NCI-H82 treated with DMSO at 0.1 percent for 48 hours (cell line): Measurements from ENCODE around the gene KCNA4.
"Not testable (repeated sequence)": the region's sequence is repeated elsewhere in the genome, so short reads cannot be mapped to it uniquely, and the experiment has no call there.

Source experiments
- DNase-seq: peaks from one replicate; lab custom pipeline; 2025; ENCODE audit not compliant: unreplicated experiment; lab: John Stamatoyannopoulos, UW

The KCNA4 gene

DNA sequence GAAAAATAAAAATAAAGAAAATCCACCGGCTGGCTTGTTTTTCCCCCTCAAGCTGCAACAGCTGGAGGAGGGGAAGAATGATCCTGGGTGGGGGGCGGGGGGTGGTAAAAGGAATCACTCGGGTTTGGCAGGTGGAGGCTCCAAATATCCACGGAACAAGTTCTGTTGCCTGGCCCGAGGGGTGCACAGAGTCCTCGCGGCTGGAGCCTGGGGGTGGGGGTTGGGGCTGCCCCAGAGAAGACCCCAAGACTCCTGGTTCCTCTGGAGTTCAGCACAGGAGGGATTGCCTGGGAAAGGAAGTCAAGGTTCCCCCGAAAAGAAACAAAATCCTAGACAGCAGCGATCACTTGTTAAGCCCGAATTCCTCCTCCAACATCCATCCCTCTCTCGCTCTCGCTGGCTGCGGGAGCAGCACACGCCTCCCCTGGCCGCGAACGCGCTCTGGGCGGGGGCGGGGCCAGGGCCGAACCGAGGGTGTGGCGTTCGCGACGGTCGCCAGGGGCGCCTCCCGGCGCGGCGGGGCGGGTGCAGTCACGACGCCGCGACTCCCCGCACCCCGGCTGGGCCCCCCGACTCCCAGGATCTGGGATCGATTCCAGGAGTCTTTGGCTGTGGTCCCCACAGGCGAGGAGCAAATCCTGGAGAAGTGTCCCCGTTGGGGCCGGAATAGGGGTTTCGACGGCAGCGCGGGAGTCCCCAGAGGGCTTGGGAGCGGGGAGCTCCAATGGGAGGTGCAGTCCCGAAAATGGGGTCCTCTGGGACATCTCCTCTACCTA, at the start of gene KCNA4:
Gene KCNA4, minus strand, starts transcription at position 443 of the 776 bp plus-strand sequence. CDS start 4,352 bp downstream, outside the sequence.
- DNase-seq, result peak; percentile 19

DNA sequence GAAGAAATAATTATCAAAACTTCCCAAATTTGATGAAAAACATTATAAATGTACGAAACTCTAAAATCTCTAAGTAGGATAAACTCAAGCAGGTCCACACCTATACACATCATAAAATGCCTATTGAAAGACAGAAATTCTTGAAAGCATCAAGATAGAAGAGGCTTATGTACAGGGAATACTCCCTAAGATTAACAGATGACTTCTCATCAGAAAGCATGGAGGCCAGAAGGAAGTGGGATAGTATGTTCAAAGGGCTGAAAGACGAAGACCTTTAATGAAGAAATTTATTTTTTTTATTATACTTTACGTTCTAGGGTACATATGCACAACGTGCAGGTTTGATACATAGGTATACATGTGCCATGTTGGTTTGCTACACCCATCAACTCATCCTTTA, 45.3 kb upstream of the KCNA4 start:
- no peak for DNase-seq

DNA sequence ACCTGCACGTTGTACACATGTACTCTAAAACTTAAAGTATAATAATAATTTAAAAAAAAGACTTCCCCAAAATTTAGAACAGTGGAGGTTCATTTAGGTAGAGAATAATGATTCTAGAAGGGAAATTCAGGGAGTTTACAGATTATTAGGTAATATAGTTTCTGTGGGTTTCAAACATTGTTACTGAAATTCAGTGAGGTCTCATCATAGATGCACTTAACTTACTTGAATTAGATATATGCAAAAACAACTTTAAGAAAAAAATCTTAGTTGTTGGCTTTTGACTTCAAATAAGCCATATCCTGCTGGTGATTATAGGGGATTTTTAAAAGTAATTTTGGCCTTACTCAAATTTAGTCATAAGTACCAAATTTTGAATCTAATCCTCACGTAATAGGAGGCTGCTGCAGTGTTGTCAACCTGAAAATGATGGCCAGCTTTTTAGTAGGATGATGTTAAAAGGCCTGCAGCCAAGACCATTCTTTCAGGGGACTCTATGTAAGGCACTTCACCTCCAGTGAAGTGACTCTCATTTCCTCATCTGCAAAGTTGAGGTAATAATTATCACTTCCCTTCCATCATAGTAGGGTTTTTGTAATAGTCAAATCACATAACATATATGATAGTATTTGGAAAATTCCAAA, 42.5 kb upstream of the KCNA4 start:
- DNase-seq, result no peak

DNA sequence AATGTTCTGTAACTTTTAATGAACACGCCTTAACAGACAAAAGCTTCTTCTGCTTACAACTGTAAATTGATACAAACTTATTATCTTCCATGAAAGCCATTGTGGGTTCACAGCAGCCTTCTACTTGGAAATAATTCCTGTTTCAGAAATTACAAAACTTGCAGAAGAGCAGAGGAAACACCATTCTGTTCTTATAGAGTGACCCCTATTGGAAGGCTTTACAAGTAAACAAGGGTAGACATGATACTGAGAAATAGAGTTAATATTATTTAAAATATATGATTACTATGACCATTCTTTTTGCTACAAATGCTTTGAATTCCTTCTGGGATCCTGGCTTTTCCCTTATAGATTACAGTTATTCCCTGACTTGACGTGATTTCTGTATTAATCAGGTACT, 32.4 kb upstream of the KCNA4 start:
- DNase-seq, result no peak

DNA sequence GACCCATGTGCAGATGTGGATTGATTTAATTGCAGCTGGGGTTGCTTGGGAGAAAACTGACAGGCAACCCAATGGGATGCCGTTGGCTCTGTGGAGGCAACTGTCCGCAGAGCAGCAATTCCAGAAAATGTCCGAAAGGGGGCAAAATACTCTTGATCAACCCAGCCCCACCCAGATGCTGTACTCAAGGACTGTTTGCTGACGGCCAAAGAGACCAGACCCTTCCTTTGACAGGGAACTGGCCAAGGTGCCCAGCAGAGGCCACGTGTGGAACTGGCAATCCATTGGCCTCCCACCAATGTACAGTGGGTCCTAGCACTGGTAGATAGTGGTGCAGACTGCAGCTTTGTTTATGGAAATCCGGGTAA, 29.7 kb upstream of the KCNA4 start:
- DNase-seq, result no peak

DNA sequence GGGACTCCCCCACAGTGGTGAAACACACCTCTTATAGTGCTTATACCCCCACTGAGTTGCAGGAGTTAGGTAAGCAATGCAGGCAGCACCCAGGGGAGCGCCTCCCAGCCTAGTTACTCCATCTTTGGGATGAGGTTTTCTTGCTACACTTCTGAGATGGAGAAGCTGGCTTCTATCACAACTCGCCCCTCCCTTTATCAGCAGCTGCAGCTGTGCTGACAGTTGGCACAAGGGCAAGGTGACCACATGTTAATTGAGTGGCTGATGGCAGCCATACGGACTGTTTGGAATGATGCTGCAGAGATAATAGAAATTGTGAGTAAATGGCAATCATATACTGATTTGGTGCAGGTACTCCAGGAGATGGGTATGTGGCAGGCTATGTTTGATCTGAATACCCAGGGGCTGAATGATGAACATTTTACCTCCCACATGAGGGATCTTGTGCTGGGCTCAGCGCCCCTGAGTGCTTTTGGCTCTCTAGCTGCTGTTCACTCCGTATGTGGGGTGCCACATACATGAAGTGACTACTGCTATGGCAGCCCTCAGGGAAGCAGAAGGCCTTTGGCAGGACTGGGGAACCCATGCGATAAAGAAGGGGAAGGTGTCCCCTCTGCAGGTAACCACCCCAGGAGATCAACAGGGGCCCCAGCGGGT, 29.2 kb upstream of the KCNA4 start:
- no peak for DNase-seq

DNA sequence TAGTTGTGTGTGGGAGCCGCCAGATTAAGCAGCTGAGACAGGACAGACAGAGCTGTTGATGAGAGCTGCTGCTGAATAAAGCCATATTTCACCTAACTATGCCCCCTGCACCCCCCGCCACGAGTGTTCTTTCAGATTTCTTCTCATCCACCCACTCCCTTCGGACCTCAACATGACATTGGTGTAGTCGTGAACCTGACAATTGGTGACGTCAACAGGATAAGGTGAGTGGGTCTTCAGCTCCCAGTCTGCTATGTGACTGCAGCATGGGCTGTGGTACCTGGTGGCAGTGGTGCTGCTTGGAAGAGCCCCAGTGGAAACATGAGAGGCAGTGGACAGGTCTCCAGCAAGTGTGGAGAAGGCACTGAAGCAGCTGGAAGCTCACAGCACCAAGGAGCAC, 28.3 kb upstream of the KCNA4 start:
- DNase-seq, result no peak

DNA sequence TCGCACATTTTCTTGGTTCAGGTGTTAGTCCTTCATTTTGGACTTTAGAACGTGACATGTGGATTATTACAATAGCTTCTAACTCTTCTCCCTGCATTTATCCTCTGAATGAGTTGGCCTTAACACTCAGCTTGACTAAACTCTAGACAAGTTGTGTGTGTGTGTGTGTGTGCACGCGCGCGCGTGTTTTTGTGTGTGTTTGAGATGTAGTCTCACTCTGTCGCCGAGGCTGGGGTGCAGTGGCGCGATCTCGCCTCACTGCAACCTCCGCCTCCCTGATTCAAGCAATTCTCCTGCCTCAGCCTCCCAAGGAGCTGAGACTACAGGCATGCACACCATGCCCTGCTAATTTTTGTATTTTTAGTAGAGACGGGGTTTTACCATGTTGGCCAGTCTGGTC, 24.3 kb upstream of the KCNA4 start:
- no peak for DNase-seq

DNA sequence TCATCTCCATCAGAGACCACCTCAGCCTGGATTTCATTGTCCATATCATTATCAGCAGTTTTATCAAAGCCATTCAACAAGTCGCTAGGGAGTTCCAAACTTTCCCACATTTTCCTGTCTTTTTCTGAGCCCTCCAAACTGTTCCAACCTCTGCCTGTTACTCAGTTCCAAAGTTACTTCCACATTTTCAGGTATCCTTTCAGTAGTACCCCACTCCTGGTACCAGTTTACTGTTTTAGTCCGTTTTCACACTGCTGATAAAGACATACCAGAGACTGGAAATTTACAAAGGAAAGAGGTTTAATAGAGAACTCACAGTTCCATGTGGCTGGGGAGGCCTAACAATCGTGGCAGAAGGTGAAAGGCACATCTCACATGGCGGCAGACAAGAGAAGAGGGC, 17.9 kb upstream of the KCNA4 start:
- DNase-seq, result not testable (repeated sequence)

DNA sequence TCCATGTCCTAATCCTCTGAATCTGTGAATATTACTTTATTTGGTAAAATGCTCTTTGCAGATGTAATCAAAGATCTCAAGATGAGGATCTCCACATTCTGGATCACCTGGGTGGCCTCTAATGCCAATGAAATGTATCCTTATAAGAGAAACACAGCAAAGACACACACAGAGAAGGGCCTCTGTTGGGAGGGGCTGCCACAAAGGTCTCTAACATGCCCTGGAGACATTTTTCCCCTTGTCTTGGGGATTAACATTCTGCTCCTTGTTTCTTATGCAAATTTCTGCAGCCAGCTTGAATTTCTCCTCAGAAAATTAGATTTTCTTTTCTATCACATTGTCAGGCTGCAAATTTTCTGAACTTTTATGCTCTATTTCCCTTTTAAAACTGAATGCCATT, 17.3 kb upstream of the KCNA4 start:
- not testable (repeated sequence) for DNase-seq

DNA sequence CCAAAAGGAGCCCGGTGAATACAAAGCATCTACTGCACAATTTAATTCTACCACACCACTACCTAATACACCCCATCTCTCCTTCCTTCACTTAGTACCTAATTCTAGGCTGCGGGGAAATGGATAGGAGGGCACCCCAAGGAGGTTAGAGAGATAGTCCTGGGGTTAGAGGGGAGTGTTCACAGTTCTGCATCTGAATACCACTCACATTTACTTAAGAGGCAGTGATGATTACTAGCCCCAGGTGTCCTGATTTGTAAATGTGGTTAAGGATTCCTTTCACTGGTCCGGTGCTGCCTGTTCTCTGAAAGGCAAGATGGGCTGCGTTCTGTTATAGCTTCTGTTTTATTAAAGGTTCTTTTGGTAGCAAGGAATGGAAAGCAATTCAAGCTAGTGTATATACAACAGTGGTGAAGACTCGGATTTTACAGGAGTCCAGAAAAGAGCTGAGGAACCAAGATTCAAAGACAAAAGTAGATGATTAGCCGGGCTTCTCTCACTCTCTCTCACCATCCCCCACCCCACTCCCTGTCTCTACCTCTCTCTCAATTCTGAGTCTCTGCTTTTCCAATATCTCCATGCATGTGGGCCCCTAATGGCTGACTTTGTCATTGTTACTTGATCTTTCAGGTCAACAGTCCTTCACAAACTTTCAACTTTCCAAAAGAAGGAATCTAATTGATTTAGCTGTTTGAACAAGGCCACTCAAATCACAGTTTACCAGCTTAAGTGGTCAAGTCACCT, 8.7 kb upstream of the KCNA4 start:
- no peak for DNase-seq

DNA sequence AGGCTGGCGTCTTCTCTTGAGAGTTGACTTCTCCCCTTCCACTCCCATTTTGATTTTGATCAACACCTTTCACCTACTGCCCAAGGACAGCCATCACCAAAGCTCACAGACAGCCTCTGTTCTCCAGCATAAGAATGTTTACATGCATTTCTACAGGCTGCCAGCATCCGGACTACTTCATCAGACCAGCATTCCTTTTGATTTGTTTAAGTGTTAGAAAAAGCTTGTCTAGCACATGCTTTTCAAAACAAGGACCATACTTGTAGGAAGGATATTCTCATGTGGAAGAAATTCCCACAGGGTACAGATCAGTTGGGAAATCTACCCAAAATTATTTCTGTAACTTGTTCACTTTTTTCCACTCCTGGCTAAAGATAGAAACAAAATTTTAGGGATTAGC, 6.2 kb upstream of the KCNA4 start:
- DNase-seq, result no peak

DNA sequence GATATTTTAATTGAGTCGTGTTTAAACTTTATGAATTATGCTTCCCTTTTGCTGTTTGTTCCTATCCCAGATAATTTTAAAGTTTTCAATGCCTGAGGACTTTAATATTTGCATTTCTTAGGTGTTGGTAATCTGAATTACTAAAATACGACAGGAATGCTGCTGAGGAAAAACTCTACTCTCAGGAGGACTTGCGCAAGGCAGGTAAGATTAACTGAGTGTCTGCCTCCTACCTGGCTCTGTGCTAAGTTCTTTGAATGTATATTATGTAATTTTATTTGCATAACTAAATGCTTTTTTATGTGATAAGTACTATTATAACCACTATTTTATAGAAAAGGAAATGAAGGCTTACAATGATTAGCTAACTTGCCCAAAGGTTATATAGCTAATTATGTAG, 2.7 kb upstream of the KCNA4 start:
- no peak for DNase-seq

DNA sequence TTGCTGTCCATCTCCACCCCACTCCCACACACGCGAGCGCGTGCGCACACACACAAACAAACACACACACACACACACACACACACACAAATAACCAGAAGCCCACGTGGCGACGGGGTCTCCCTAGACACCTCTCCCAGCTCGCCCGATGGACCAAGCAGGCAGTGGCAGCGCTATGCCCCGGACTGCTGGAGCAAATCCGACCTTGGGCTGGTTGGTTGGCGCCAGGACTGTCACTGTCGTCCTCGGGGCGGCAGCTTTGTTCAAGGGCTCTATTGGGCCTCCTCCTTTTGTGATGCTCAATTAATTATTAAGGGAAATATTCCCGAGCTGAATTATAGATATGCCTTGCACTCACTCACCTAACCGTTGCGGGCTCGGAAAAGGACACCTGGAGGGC, 1.7 kb upstream of the KCNA4 start:
- DNase-seq, result no peak

DNA sequence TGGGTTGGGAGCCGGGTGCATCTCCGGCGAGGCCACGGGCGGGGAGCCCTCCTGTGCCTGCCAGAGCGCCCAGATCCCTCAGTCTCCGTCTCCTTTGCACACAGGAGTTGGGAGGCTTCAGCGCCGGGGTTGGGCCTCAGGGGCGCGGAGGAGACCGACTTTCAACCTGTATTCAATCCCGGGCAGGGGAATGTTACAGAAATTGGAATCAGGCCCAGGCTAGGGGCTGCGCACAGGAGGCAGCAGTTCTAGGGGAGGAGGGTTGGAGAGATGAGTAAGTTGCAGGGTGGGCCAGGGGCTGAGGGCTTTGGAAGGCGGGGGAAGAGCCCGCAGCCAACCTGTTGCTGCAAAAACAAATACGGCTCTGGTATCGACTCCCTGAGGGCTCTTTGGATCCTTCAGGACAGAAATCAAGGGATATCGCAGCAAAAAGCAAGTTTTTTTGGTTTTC, 640 bp upstream of the KCNA4 start:
- DNase-seq, result no peak

DNA sequence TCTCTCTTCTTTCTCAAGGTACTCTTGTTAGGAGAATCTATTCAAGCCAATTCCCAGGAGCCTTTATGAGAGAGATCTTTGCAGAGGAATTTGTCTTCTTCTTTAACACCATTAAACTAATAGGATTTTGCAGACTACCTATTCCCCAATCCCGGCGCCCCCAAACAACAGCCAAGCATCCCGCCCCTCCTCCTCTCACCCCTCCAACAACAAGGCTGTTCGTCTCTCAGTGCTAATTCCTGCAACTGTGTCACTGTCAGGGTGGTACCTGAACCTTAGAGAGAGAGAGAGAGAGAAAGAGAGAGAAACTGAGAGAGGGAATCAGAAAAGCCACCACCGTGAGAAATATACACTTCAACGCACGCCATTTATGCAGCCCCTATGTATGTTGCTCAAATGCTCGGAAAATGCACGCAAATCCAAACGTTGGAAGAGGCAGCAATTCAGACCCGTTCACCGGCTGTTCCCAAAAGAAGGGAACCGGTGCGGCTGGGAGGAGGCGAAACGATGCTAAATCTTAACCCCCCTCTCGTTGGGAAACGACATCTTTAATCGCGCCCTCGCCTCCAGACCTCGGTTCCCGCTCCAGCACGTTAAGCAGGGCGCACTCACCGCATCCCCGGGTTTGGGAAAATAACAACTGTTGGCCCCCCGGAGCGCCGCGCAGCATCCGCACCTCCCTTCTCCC, 961 bp downstream of the KCNA4 start:
- peak; percentile 86 for DNase-seq

DNA sequence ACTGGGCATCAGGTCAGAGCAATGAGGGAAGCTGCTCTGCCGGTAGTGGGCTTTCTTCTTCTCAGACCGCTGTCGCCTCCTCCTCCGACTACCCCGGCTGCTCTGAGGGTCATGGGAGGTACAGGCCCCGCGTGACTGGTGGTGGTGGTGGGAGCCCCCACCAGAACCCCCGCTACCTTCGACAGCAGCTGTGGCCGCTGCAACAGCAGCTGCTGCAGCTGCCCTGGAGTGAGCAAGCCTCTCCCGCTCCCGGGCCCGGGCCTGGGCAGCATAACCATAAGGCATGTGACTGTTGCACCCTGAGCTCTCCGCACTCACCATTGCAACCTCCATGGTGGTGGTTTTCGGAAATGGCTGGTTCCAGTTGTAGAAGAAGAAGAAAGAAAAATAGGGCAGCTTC, 4.5 kb downstream of the KCNA4 start:
- DNase-seq, result no peak

DNA sequence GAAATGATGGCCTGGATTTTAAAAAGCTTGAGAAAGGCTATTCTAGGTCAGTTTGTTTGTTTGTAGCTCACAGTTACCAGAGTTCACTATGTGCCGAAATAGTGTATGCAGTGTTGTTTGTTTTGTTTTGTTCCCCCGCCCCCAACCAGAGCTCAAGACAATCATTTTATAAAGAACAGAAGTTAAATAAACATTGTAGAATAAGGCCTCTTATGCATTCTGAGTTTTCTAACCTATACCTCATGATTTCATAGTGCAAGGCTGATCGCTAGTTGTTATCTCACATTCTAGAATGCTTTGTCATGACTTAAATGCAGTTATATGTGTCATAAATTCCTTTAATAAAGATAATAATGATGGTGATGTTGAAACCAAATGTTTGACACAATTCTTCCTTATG, 7.8 kb downstream of the KCNA4 start:
- DNase-seq, result no peak

DNA sequence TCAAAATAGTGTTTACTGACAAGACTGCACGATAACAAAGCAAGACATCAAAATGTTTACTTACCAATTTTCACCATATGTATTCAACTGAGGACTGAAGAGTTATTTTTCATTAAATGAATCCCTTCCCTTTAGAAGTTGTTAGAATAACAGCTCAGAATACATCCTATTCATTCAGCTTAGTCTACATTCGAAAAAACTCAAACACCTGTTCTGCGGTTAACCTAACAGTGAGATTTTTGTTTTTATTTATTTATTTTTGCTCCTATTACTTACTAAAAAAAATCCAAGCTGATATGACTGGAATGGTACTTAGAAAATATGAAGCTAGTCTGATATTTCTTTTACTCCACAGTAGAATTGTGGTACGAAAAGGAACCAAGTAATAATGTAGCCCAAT, 10.0 kb downstream of the KCNA4 start:
- DNase-seq, result no peak

DNA sequence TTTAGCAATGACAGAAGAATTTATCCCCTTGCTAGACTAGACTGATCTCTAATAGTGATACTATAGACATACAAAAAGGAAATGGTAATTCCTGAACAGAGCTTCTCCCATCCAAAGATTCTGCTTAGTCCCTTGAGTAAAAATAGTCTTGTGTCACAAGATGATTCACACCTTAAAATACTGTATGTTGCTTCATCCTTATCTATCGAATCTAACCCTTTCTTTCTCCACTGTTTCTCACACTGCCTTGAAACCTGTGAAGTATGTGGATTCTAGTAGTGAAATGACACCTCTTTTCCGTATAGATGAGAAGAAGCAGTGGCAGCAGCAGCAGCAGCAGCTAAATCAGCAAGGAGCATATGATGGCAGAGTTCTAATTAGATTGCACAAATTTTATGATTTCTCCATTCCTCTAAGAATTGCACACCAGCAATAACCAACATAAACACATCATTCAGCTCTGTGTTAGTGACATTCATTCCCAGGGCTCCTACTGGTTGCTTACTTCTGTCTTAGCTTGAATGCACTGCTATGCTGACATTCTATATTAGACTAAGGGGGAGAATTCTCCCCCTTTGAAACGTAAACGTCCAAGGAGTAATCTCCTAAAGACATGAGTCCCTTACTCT, 14.6 kb downstream of the KCNA4 start:
- no peak for DNase-seq
